AG09319 (cell line): ENCODE results near the gene LGALS7B.
A peak's percentile ranks its signal among the peaks of the same experiment; 100 is the strongest.
"Not testable (repeated sequence)": the region's sequence is repeated elsewhere in the genome, so short reads cannot be mapped to it uniquely, and the experiment has no call there.

ENCODE experiments used
- DNase-seq: peaks from one replicate; pipeline ENCODE4 v3.0.0-alpha.2; 2010; ENCODE audit warnings: low read depth; ENCODE audit errors: extremely low read depth
- CTCF ChIP-seq: IDR thresholded peaks from 2 replicates; pipeline ENCODE4 v1.5.1; 2011; ENCODE audit warnings: low read depth, mild to moderate bottlenecking, inconsistent platforms, low read length, moderate library complexity

LGALS7B gene

GRCh38 chr19:38763795-38764220 is 25.2 kb upstream of the LGALS7B start:
- no peak for TF ChIP-seq CTCF
- no peak for DNase-seq

- DNase-seq, result no peak
- TF ChIP-seq CTCF, result no peak
Measured at GRCh38 chr19:38765214-38765613, 23.8 kb upstream of the LGALS7B start.

GRCh38 chr19:38766276-38767047 is 22.5 kb upstream of the LGALS7B start:
- DNase-seq, result no peak
- TF ChIP-seq CTCF, result no peak

- DNase-seq, result peak; percentile 51
- peak; percentile 77 for TF ChIP-seq CTCF
Measured at GRCh38 chr19:38769635-38770211, 19.3 kb upstream of the LGALS7B start.

GRCh38 chr19:38770228-38770948 is 18.6 kb upstream of the LGALS7B start:
- not testable (repeated sequence) for DNase-seq

GRCh38 chr19:38770949-38771275 is 18.1 kb upstream of the LGALS7B start:
- DNase-seq, result not testable (repeated sequence)

- DNase-seq, result not testable (repeated sequence)
Measured at GRCh38 chr19:38771569-38771968, 17.4 kb upstream of the LGALS7B start.

GRCh38 chr19:38773469-38774177 is 15.4 kb upstream of the LGALS7B start, which contains the start of gene LGALS7:
Gene LGALS7, minus strand, starts transcription at chr19:38773517. Its CDS starts 25 bp downstream, at chr19:38773492.
- TF ChIP-seq CTCF, result no peak

More at GRCh38 chr19:38773469-38774177, 15.4 kb upstream of the LGALS7B start, which contains the start of gene LGALS7:
- no peak for DNase-seq
